ENCODE measurements around the gene WDR70.

DNA sequence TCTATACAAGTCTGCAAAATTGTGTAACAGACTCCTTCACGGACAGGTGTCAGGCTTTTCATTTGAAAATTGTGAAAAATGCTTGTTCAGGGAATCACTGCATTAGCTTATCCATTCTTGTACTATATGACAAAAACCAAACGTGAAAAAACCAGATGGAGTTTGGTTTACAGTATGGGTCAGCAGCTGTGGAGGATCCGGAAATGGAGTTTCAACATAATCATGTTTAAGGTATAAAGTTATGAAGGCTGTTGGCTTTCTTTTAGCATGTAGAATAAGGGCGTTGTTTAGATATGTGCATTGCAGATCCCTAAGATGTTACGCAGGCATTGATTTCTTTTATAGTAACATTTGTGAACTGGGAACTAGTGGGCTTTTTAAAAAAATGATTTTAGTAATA lies 336.9 kb downstream of the WDR70 start:
- no peak for TF ChIP-seq EZH2 (IDR thresholded peaks at IDR 0.05; ENCODE audit: low read depth, low read length, severe bottlenecking)
- no peak for TF ChIP-seq YY1 (IDR thresholded peaks at IDR 0.05; ENCODE audit: low read depth, low read length)
- no peak for TF ChIP-seq POLR2A (IDR thresholded peaks at IDR 0.05; ENCODE audit: control extremely low read depth in 1 of 2, low read depth in 2 of 2, low read length in 2 of 2)
- TF ChIP-seq BCL11A (IDR thresholded peaks at IDR 0.05; ENCODE audit: low read depth in 2 of 2, low read length in 2 of 2), result no peak
